Kidney (tissue), 14 donors: ENCODE results near the gene ICA1. TPM values are rescaled to one million over a fixed set of nuclear protein-coding genes. Genes with fewer than 3 reads are reported as not detected.

Experiments
- DNase-seq, 5 donors: peaks; one replicate each; pipeline ENCODE4 v3.0.0-alpha.2; 2013 to 2020
- FAIRE-seq: peaks from 2 replicates; lab custom pipeline; 2012; peaks lifted over from hg19 to GRCh38; lab: Jason Lieb, UNC
- H3K27ac ChIP-seq, 2 donors: one replicate each; pipeline ENCODE4 v1.7.0; 2013; ENCODE audit warnings: low read depth in 2 of 2, low read length in 2 of 2, inconsistent platforms in 1 of 2
- H3K27me3 ChIP-seq: one replicate; pipeline ENCODE4 v1.7.1; 2013; ENCODE audit warnings: low read length, inconsistent platforms; ENCODE audit not compliant: control insufficient read depth, insufficient read depth
- H3K36me3 ChIP-seq, 3 donors: one replicate each; pipeline versions ENCODE4 v1.7.0 to v1.7.1; 2013; ENCODE audit warnings: low read length in 3 of 3, control low read depth in 1 of 3, inconsistent platforms in 1 of 3; ENCODE audit not compliant: insufficient read depth in 3 of 3, control insufficient read depth in 2 of 3
- H3K4me1 ChIP-seq, 3 donors: one replicate each; pipeline versions ENCODE4 v1.7.0 to v1.7.1; 2013; ENCODE audit warnings: low read length in 3 of 3, inconsistent platforms in 1 of 3, low read depth in 1 of 3; ENCODE audit not compliant: control insufficient read depth in 2 of 3, insufficient read depth in 2 of 3
- H3K4me3 ChIP-seq, 3 donors: one replicate each; pipeline versions ENCODE4 v1.7.0 to v1.8.1; 2013; ENCODE audit warnings: low read length in 3 of 3, control low read depth in 1 of 3, inconsistent platforms in 1 of 3
- H3K9ac ChIP-seq, 3 donors: one replicate each; pipeline versions ENCODE4 v1.7.0 to v1.7.1; 2013; ENCODE audit warnings: low read length in 3 of 3, control low read depth in 1 of 3, inconsistent platforms in 1 of 3
- H3K9me3 ChIP-seq, 3 donors: one replicate each; pipeline versions ENCODE4 v1.7.0 to v1.7.1; 2013; ENCODE audit warnings: low read length in 3 of 3, control low read depth in 1 of 3, inconsistent platforms in 1 of 3; ENCODE audit not compliant: control insufficient read depth in 2 of 3, insufficient read depth in 1 of 3
- intact Hi-C: fragments of 100-400 bp; cut with DNase I; formaldehyde crosslinking; loops from one replicate; pipeline ENCODE4 v1.11.1; 2022
- polyA plus RNA-seq: library from polyadenylated mRNA; stranded (reverse); fragments of 350-450 nt; fragmentation: Illumina TruSeq; extraction: RNeasy Lipid Tissue Mini Kit (QIAGEN cat#74804); gene quantifications from one replicate; pipeline ENCODE4 v1.2.3, GENCODE V29; 2014; ENCODE audit warnings: low read depth, low replicate concordance; ENCODE audit not compliant: insufficient read depth
- total RNA-seq: library from RNA; stranded (reverse); fragmentation: NEBNext Ultra II Directional; extraction: Animal tissue kit (Norgen Biotek cat#: 25700); gene quantifications from one replicate; pipeline ENCODE4 v1.2.1, GENCODE V29; 2021
- TF ChIP-seq, protein P1 (sequence below): IDR thresholded peaks from 3 replicates; pipeline ENCODE4 v1.5.1; 2012; ENCODE audit warnings: mild to moderate bottlenecking, moderate library complexity, borderline replicate concordance; ENCODE audit not compliant: insufficient read depth; ENCODE audit errors: extremely low read depth
- donor health status: control.
- donor health status: control.
- donor health status: control.
- donor health status: control.
- donor health status: control.
- donor health status: DM: yes; HTN: yes; CAD: no.
- donor health status: Normal renal cell carcinoma (clear cell type).

The ICA1 gene
- total and polyA plus RNA-seq, 2 donors from 2014 or later: 24.2 to 41.8 TPM

DNA sequence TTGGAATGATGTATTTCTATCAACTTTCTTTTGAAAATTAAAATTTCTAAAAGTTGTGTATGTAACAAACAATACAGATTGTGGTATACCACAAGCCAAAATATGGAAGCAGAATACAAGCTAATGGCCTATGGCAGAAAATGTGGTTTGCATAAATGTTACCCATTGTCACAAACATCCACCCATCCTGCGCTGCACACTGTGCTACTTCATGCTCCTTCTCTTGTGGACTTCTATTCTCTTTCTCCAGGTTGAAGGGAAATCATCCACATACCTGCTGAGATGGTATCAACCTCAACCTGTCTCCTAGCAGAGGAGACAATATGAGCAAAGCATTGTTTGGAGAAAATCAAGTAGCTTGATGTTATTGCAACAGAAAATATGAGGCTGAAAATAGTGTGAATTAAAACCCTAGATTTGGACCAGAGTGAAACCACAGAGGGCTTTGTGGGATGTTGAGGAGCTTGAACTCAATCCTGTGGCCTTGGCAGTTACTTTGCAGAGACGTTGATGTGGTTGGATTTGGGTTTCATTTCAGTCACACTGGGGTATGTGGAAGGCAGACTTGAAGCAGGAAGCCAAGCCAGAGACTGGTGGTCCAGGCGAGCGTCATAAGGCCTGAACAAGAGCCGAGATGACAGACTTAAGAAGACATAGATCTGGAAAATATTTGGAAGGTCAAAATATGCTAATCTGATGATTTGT lies 63.8 kb downstream of the ICA1 start:
- TF ChIP-seq, protein P1, sequence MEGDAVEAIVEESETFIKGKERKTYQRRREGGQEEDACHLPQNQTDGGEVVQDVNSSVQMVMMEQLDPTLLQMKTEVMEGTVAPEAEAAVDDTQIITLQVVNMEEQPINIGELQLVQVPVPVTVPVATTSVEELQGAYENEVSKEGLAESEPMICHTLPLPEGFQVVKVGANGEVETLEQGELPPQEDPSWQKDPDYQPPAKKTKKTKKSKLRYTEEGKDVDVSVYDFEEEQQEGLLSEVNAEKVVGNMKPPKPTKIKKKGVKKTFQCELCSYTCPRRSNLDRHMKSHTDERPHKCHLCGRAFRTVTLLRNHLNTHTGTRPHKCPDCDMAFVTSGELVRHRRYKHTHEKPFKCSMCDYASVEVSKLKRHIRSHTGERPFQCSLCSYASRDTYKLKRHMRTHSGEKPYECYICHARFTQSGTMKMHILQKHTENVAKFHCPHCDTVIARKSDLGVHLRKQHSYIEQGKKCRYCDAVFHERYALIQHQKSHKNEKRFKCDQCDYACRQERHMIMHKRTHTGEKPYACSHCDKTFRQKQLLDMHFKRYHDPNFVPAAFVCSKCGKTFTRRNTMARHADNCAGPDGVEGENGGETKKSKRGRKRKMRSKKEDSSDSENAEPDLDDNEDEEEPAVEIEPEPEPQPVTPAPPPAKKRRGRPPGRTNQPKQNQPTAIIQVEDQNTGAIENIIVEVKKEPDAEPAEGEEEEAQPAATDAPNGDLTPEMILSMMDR: no peak
- H3K36me3 ChIP-seq: no peaks in the 10 kb centered on the region
- H3K4me1 ChIP-seq: no peaks in the 10 kb centered on the region
- intact Hi-C loops: no loop called here
- no peak overlapping the region for H3K4me3 ChIP-seq
- no peak for FAIRE-seq
- H3K9me3 ChIP-seq: no peaks in the 10 kb centered on the region
- no peaks in the 10 kb centered on the region for H3K27me3 ChIP-seq
- no peak overlapping the region for H3K27ac ChIP-seq
- DNase-seq: no peak
- no peak overlapping the region for H3K9ac ChIP-seq

DNA sequence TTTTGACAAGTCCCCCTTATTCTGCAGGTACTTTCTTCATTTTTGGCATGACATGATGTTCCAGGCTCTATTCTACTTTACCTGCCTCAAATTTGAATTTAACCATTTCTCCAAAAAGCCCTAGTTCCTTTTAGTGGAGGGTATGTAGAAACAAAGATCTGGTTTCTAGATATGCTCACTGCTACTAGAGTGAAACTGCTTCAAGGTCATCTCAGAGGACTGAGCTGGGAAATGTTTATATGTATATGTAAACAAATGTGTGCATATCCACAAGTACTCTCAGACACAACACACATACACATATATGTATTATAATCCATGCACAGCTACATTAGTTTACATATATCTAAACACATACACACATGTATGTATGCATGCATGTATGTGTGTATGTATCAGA lies 69.1 kb downstream of the ICA1 start:
- H3K4me1 ChIP-seq: peaks cover 3 to 12% (median 6%) of the 10 kb centered on the region in 3 donors
- no peak for FAIRE-seq
- no peak overlapping the region for H3K4me3 ChIP-seq
- DNase-seq: no peak
- no peaks in the 10 kb centered on the region for H3K27me3 ChIP-seq
- H3K36me3 ChIP-seq: no peaks in the 10 kb centered on the region
- intact Hi-C loops: no loop called here
- no peaks in the 10 kb centered on the region for H3K9me3 ChIP-seq
- TF ChIP-seq, protein P1: no peak
- no peak overlapping the region for H3K27ac ChIP-seq
- H3K9ac ChIP-seq: no peak overlapping the region

- Histone ChIP-seq H3K4me3 (no peak overlapping the region), H3K27ac (peak overlapping the region in 1 of 2 donors; percentile 24), H3K9ac (no peak overlapping the region), H3K27me3 (no peaks in the 10 kb centered on the region), H3K9me3 (no peaks in the 10 kb centered on the region), H3K36me3 (no peaks in the 10 kb centered on the region), H3K4me1 (peaks cover 3 to 12% (median 6%) of the 10 kb centered on the region in 3 donors)
- TF ChIP-seq, protein P1: peak; percentile 73
- FAIRE-seq (peak; percentile 85), DNase-seq (peak in 3 of 5 donors; percentile 70 to 94 (median 89))
- intact Hi-C loops: no loop called here
These were observed 71.7 kb downstream of the ICA1 start for GRCh38 chr7:8190119-8190895.
